HL-60 (cell line): ENCODE measurements around the gene LRRC31.

ENCODE experiments used
- DNase-seq, 2 experiments: peaks; one replicate each; pipeline ENCODE4 v3.0.0-alpha.2; 2010 to 2020; ENCODE audit warnings: low read depth in 1 of 2, low spot score in 1 of 2
- H3K27ac ChIP-seq: fragments of 250-450 bp; sonication (Bioruptor Pico); replicated peaks from 2 replicates; pipeline ENCODE4 v1.5.1; 2020; ENCODE audit warnings: mild to moderate bottlenecking, moderate library complexity
- H3K27me3 ChIP-seq: fragments of 250-450 bp; sonication (Bioruptor Pico); 2 replicates; pipeline ENCODE4 v1.5.1; 2021; ENCODE audit warnings: mild to moderate bottlenecking, moderate library complexity; ENCODE audit not compliant: insufficient read depth, poor library complexity, severe bottlenecking
- H3K4me3 ChIP-seq: replicated peaks from 2 replicates; pipeline ENCODE4 v1.5.1; 2011; ENCODE audit warnings: mild to moderate bottlenecking, control low read depth, low read length; ENCODE audit not compliant: insufficient read depth
- GABPA ChIP-seq: IDR thresholded peaks from 2 replicates; pipeline ENCODE4 v1.6.1; 2012; ENCODE audit warnings: low read depth
- POLR2AphosphoS5 ChIP-seq: IDR thresholded peaks from 2 replicates; pipeline ENCODE4 v1.6.1; 2012; ENCODE audit warnings: low read depth
- SPI1 ChIP-seq: IDR thresholded peaks from 2 replicates; pipeline ENCODE4 v1.6.1; 2012; ENCODE audit warnings: low read depth, mild to moderate bottlenecking, borderline replicate concordance
- TF ChIP-seq, protein P1 (sequence below): IDR thresholded peaks from one replicate; pipeline ENCODE4 v1.5.1; 2011; ENCODE audit warnings: low read length, control low read depth, inconsistent platforms; ENCODE audit not compliant: insufficient read depth
- TF ChIP-seq, protein P2 (sequence below): IDR thresholded peaks from 2 replicates; pipeline ENCODE4 v1.6.1; 2012; ENCODE audit warnings: low read depth; ENCODE audit not compliant: insufficient replicate concordance

The LRRC31 gene

DNA sequence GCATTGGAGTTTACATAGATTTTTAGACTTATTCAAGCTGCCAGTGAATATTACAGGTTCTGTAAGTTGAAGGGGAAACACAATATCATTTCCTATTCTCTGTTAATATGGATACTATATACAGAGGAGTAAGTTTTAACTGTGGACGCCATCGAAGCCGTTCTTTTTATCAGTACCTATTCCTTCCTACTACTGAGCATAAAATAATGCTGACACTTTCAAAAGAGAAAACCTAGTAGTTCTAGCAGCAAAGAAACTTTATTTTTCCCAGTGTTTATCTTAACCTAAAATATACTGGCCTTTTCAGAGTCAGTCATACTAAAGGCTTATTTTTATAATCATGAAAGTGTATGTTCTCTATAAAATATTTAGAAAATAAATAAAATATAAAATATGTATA, 14.2 kb downstream of the LRRC31 start:
- DNase-seq, result no peak
- TF ChIP-seq, protein P1, sequence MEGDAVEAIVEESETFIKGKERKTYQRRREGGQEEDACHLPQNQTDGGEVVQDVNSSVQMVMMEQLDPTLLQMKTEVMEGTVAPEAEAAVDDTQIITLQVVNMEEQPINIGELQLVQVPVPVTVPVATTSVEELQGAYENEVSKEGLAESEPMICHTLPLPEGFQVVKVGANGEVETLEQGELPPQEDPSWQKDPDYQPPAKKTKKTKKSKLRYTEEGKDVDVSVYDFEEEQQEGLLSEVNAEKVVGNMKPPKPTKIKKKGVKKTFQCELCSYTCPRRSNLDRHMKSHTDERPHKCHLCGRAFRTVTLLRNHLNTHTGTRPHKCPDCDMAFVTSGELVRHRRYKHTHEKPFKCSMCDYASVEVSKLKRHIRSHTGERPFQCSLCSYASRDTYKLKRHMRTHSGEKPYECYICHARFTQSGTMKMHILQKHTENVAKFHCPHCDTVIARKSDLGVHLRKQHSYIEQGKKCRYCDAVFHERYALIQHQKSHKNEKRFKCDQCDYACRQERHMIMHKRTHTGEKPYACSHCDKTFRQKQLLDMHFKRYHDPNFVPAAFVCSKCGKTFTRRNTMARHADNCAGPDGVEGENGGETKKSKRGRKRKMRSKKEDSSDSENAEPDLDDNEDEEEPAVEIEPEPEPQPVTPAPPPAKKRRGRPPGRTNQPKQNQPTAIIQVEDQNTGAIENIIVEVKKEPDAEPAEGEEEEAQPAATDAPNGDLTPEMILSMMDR, result no peak
- TF ChIP-seq, protein P2, sequence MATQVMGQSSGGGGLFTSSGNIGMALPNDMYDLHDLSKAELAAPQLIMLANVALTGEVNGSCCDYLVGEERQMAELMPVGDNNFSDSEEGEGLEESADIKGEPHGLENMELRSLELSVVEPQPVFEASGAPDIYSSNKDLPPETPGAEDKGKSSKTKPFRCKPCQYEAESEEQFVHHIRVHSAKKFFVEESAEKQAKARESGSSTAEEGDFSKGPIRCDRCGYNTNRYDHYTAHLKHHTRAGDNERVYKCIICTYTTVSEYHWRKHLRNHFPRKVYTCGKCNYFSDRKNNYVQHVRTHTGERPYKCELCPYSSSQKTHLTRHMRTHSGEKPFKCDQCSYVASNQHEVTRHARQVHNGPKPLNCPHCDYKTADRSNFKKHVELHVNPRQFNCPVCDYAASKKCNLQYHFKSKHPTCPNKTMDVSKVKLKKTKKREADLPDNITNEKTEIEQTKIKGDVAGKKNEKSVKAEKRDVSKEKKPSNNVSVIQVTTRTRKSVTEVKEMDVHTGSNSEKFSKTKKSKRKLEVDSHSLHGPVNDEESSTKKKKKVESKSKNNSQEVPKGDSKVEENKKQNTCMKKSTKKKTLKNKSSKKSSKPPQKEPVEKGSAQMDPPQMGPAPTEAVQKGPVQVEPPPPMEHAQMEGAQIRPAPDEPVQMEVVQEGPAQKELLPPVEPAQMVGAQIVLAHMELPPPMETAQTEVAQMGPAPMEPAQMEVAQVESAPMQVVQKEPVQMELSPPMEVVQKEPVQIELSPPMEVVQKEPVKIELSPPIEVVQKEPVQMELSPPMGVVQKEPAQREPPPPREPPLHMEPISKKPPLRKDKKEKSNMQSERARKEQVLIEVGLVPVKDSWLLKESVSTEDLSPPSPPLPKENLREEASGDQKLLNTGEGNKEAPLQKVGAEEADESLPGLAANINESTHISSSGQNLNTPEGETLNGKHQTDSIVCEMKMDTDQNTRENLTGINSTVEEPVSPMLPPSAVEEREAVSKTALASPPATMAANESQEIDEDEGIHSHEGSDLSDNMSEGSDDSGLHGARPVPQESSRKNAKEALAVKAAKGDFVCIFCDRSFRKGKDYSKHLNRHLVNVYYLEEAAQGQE, result no peak
- TF ChIP-seq POLR2AphosphoS5, result no peak
- TF ChIP-seq GABPA, result no peak
- no peak for TF ChIP-seq SPI1
- Histone ChIP-seq H3K4me3 (no peak overlapping the region), H3K27ac (no peak overlapping the region), H3K27me3 (no peaks in the 10 kb centered on the region)

DNA sequence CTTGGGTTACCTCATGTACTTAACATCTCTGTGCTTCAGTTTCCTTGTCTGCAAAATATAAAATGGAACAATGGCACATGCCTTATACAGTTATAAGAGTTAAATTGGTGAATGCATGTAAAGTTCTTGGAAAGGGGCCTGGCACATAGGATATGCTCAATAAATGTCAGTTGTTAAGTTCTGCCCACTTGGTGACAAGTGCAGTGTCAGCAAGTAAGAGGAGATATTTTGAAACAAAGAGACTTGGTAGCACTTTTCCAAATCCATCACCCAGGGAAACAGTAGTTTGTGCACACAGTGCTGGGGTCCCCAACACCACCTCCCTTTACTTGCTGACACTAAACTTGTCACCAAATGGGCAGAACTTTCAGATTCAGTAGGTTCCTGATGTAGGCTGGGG, 19.1 kb downstream of the LRRC31 start:
- Histone ChIP-seq H3K4me3 (no peak overlapping the region), H3K27me3 (no peaks in the 10 kb centered on the region), H3K27ac (no peak overlapping the region)
- no peak for DNase-seq
- TF ChIP-seq, protein P1, result no peak
- TF ChIP-seq GABPA, result no peak
- no peak for TF ChIP-seq SPI1
- TF ChIP-seq POLR2AphosphoS5, result no peak
- TF ChIP-seq, protein P2, result no peak

DNA sequence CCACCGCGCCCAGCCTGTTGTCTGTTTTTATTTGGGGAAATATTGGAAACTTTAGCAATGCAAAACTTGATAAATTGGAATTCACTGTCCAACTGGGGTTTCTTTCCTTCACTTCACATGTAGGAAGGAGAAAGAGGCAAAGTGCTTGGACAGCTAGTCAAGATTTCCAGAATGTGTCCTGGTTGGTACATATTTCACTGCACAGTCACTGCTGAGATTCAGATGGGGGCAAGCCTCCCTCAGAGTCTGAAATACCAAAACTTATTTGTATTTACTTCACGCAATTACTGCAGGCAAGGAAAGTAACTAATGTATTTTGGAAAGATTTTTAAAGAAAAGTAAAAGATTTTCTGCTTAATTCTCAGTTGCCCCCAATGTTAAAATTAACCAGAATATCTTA, 21.0 kb downstream of the LRRC31 start:
- Histone ChIP-seq H3K4me3 (no peak overlapping the region), H3K27ac (no peak overlapping the region), H3K27me3 (no peaks in the 10 kb centered on the region)
- no peak for DNase-seq
- TF ChIP-seq POLR2AphosphoS5, result no peak

DNA sequence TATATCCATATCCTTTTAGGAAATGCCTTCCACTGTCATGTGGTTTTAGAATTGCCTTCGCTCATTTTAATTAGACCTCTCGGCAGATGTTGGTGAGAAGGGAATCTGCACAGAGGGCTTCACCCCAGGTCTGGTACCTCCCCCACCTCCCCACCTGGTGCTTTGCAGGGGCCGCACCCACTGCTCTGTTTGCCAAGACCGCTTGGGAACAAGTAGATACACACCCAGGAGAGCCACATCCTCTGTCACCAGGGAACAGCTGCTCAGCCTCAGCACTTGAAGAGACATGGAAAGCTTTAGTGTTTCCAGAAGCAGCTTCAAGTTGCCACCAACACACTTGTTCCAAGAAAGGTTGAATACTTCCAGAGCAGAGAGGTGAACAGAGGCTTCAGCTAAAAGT, 21.8 kb downstream of the LRRC31 start:
- no peak for DNase-seq
- H3K4me3 ChIP-seq, result no peak overlapping the region
- TF ChIP-seq GABPA (no peak), POLR2AphosphoS5 (no peak), SPI1 (no peak)
- TF ChIP-seq, protein P1, result no peak
- TF ChIP-seq, protein P2, result no peak
- H3K27me3 ChIP-seq, result no peaks in the 10 kb centered on the region
- no peak overlapping the region for H3K27ac ChIP-seq
